Hindlimb muscle (tissue), 1 donor: ENCODE measurements around the gene HHLA2. TPM values are rescaled to one million over a fixed set of nuclear protein-coding genes. Genes with fewer than 3 reads are reported as not detected.
"Not testable (repeated sequence)": the region's sequence is repeated elsewhere in the genome, so short reads cannot be mapped to it uniquely, and the experiment has no call there.

ENCODE experiments used
- DNase-seq: peaks from one replicate; pipeline ENCODE4 v3.0.0-alpha.2; 2013
- polyA plus RNA-seq: library from polyadenylated mRNA; unstranded; fragments of 120-200 nt; gene quantifications from one replicate; pipeline ENCODE4 v1.2.1, GENCODE V29; 2013; ENCODE audit not compliant: insufficient read length

The HHLA2 gene
- polyA plus RNA-seq, 1 donor, result not detected

DNA sequence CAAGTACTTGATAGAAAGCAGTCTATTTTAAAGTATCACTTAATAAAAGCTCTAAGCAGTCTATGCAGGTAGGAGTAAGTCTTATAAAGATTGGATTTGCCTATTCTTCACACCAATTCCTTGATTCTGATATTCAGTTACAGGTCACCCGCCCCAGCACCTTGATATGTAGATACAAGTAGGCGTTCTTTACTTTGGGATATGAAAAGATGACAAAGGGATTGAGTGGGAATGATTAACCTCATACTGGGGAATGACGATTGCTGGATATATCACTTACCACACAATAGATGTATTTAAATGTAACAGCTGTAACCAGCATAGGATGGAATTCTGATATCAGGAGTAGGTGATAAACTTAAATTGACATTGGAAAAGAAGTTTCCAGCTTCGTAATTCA lies 47.1 kb downstream of the HHLA2 start:
- no peak for DNase-seq

GRCh38 chr3:108345492-108346205 lies 49.3 kb downstream of the HHLA2 start:
- DNase-seq, result no peak

- no peak for DNase-seq
Measured at GRCh38 chr3:108346301-108347227, 50.2 kb downstream of the HHLA2 start.

- DNase-seq, result no peak
Measured at GRCh38 chr3:108352176-108352575, 55.8 kb downstream of the HHLA2 start.

DNA sequence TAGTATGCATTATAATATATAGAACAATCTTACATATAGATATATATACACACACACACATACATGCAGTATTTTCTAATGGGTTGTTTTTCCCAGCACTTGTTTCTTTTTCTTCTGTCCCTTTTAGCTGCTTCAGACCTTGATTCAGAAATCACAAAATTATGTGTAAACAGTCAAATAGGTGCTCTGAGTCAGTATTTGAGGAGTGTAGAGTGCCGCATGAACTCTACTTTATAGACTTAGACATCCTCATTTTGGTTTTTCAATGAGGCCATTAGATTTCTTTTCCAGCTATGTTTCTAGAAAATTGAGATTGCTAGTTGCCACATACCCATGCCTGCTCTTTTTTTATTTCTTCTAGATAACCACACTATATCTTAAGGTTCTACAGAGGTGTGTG lies 58.2 kb downstream of the HHLA2 start:
- DNase-seq, result no peak

- no peak for DNase-seq
Measured at GRCh38 chr3:108357042-108357441, 60.7 kb downstream of the HHLA2 start.

- no peak for DNase-seq
Measured at GRCh38 chr3:108359011-108359410, 62.7 kb downstream of the HHLA2 start.

DNA sequence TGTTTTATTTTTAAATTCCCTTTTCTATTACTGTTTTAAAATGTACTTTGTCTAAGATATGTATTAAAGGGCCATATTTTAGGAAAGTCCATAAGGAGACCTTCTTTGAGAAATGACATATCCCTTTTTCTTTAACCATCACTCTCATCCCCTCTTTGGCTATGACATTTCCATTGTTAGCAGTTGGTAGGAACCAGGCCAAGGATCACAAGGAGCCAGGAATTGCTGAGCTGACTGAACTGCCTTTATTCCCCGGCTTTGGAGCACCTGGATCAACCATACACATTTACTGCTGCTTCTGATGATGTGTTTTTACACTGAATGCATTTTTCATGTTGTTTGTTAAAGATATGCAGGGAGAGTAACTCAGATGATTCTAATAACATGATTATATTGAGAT lies 79.7 kb downstream of the HHLA2 start:
- no peak for DNase-seq

DNA sequence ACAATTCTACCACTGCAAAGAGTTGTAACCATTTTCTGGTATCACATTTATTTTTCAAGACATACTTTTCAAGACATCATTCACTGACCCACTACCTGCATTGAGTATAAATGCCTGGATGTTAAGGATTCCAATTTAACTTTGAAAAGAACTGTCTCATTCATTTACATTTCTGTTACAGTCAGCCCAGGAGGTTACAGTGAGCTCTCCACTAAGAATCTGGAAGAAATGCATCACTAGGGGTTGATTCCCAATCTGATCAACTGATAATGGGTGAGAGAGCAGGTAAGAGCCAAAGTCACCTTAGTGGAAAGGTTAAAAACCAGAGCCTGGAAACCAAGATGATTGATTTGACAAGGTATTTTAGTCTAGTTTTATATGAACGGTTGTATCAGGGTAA lies 81.0 kb downstream of the HHLA2 start:
- DNase-seq, result no peak

- DNase-seq, result no peak
Measured at GRCh38 chr3:108378153-108378951, 82.0 kb downstream of the HHLA2 start.

DNA sequence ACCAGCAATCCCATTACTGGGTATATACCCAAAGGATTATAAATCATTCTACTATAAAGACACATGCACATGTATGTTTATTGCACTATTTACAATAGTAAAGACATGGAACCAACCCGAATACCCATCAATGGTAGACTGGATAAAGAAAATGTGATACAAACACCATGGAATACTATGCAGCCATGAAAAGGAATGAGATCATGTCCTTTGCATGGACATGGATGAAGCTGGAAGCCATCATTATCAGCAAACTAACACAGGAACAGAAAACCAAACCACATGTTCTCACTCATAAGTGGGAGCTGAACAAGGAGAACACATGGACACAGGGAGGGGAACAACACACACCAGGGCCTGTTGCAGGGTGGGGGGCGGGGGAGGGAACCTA lies 82.6 kb downstream of the HHLA2 start:
- DNase-seq, result not testable (repeated sequence)

DNA sequence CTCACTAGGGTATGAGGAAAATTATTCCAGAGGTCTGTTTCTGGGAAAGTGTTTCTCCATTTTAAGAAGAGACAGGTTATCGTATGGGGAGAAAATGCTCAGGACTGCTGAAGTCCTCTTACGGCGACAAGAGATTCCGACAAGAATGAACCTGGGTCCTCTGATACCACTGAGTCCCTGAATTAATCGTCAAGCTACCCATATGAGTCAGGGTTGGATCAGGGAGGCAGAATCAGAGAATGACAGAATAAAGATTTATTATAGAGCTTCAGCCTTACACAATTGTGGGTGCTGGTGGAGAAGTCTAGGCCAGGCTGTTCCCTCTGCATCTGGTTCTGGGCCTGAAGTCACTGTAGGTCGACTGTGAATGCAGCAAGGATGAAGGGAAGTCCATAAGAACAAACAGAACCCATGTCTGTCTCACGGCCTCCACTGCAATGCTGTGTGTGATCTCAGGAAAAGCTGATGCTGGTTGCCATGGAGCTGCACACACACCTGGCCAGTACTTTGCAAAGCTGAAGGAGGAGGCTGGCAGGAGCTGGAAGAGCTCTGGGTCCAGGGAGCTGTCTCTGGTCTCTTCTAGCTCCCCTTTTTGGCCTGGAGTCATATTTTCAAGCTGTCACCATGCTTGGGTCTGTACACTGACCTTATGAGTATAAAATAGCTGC lies 83.9 kb downstream of the HHLA2 start:
- no peak for DNase-seq

DNA sequence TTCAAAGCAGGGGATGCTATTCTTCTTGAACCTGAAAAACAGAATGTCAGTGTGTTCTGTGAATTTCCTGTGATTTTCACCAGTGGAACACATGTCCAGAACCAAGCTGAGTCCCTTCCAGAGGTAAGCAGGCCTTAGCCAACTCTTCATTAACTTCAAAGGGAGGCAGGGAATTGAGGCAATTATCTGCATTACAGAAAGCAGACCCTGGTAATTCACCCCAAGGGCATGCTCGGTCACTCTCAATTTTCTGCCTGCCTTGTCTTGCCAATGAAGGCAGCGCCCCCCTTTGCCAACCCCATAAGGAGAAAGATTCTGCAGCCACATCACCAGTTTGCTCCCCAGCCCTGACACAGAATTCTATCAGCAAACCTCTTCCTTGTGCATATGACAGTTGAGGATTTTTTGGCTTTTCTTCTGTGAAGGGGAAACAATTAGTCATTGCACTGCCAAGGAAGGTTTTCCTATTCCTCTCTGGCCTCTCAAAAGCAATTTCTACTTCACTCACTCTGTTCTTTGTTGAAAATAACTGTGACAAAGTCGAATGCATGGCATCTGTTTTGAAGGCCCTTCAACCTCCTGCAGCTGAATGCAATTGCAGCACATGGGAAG lies 85.3 kb downstream of the HHLA2 start:
- no peak for DNase-seq

DNA sequence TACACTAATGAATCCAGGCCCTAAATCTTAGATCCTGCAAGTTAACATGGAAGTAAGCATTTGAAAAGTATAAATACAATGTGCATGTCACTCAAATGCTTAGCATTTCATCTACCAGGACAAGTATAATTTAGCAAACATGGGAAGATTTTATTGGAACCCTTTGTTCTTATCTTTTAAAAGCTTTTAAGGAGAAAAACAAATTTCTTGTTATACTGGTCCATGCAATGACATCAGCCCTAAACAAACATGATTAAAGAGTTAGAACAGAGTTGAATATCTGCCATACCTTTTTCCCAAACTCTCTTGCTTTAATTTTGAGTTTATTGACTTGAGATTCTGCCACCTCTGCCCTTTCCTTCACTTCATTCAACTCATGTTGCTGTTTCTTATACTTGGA lies 87.0 kb downstream of the HHLA2 start:
- no peak for DNase-seq

DNA sequence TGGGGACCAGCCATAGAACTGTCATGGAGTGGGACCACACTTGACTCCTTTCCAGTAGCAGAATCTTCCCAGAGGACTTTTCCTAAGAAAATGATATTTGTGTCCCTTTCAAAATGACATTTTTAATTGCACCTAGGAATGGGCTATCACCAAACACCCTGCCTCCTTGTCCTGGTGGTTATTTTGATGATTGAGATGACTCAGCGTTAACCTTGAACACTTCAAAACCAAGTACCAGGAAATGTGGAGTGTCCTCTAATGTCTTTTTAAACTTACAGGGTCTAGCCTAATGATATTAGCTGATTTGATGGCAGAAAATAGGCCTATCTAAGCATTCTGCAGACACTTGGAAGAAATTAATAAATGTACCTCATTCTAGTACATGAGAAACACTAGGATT lies 90.7 kb downstream of the HHLA2 start:
- no peak for DNase-seq

DNA sequence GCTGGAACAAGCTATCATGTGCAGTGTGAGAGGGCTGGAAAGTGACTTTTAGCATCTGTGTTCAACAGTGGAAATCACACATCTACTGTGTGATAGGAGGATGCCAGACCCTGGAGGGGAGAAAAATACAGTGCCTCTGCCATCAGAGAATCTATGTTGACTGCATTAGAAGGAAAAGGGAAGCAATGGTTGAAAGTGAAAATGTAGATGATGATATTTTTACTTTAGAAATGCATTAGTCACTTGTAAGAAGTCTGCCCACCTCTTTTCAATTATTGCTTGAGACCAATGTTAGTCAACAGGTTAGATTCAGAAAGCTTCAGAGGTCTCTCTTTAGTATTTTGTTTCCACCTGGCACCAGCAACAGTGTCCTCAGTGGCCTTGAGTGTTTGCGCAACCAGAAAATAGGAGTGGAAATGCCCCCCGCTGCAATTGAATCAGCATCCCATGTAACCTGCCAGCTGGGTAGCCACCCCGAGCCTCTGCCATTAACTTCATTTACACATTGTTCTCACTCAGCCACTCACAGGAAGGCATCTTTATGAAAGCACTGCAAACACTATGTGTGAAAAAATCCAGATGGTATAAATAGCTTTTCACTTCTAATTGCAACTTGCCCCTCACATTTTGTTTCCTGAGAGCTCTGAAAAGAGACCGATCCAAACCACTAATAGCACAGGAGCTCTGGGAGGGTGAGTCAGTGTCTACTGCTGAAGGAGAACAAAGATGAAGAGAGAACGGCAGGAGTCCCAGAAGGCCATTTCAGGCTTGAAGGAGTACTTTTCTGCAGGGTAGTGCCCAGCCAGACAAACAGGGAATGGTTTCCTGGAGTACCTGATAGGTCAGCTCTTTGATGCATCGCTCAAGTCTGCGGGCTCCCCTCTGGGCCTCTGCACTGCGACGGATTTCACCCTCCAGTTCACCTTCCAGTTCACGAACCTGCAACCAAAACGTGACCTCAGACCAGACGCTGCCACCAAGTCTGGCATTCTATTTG lies 92.1 kb downstream of the HHLA2 start:
- DNase-seq, result no peak

DNA sequence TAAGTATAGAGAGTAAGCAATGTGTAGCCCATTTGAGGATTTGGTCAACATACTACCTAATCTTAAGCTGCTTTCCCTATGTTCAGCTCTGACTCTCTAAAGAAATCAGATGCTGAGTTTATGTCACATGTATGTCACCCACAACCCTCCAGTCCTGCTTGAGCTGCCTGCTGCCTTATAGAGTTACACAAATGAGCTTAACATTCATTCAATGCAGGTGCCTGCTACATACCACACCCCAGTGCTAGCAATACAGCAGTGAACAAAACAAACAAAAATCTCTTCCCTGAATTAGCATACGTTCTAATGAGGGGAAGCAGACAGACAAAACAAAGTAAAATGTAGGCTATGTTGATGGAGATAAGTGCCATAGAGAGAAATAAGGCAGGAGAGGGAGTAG lies 93.0 kb downstream of the HHLA2 start:
- no peak for DNase-seq

- DNase-seq, result no peak
Measured at GRCh38 chr3:108391917-108392593, 95.7 kb downstream of the HHLA2 start.

DNA sequence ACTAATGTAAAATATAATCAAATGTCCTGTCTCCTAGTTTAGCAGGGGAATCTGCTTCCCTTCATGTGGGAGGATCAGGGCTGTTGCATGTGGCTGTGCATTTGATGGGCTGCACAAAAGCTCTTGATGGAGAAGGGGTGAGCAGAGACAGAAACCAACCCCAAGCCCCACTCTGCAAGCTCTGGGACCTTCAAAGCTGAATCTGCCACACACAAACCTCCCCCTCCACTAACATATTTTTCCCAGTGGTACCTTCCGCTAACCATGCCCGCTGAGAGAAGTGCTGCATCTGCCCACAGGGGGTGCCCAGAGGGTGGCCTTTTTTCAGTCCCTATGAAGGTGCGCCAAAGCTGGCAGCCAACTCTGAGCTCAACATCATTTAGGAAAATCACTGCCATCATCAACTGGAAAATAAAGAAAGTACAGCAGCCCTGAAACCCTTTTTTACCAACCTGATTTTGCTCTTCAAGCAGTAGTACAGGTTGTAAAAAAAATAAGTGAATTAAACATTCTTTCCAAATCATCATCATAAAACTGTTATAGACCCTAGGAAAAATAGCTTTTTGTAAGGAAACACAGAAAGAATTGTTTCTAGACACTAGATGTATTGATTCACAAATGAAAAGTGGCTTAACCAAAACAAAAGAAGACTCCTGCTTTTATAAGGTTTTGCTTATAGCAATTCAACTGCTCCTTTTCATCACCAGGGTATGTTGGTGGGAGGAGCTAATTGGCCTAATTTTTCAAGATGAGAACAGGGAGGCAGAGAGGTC lies 97.0 kb downstream of the HHLA2 start:
- DNase-seq, result no peak
